Middle frontal gyrus (tissue), 1 donor: ENCODE measurements around the gene PDSS1.
A peak's percentile ranks its signal among the peaks of the same experiment; 100 is the strongest.
"Not testable (repeated sequence)": the region's sequence is repeated elsewhere in the genome, so short reads cannot be mapped to it uniquely, and the experiment has no call there.

Experiments
- DNase-seq: peaks from one replicate; pipeline ENCODE4 v3.0.0-alpha.2; 2015; ENCODE audit warnings: low spot score; ENCODE audit errors: extremely low spot score

The PDSS1 gene

GRCh38 chr10:26697163-26697921 is at the start of gene PDSS1:
Gene PDSS1, plus strand, starts transcription at chr10:26697701. Its CDS starts 11 bp downstream, at chr10:26697712.
- peak; percentile 40 for DNase-seq

- not testable (repeated sequence) for DNase-seq
Observed at GRCh38 chr10:26648245-26648636, 49.3 kb upstream of the PDSS1 start.

- DNase-seq: no peak
Observed at GRCh38 chr10:26650406-26650805, 47.1 kb upstream of the PDSS1 start.

DNA sequence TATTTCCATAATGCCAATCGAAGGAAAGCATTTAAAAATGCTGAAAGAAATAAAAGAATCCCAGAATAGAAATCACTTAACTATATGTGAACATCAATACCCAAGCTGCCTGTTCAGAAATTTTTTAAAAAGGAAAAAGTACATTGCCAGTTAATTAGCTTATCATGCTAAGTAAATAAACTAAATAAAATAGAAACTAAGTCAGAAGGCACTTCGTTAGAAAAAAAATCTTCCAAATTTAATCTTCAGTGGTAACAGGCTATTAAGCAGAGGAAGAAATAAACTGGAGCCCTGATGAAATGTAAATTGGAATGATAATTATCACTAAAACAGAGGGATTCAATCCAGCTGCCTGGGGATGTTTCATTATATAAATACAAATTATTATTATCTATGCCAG is 46.0 kb upstream of the PDSS1 start:
- DNase-seq: not testable (repeated sequence)

- no peak for DNase-seq
Observed at GRCh38 chr10:26653004-26653403, 44.5 kb upstream of the PDSS1 start.

- DNase-seq: no peak
Observed at GRCh38 chr10:26655746-26656145, 41.8 kb upstream of the PDSS1 start.

DNA sequence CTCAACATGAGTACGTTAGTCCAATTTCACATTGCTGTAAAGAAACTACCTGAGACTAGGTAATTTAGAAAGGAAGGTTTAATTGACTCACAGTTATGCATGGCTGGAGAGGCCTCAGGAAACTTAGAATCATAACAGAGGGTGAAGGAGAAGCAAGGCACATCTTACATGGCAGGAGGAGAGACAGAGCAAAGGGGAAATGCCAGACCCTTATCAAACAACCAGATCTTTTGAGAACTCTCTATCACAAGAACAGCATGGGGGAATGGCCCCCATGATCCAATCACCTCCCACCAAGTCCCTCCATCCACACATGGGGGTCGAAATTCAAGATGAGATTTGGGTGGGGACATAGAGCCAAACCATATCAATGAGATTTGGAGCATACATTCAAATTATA is 34.6 kb upstream of the PDSS1 start:
- DNase-seq: no peak

- DNase-seq: no peak
Observed at GRCh38 chr10:26665080-26666048, 32.1 kb upstream of the PDSS1 start.

- no peak for DNase-seq
Observed at GRCh38 chr10:26675873-26676257, 21.6 kb upstream of the PDSS1 start.

GRCh38 chr10:26679588-26679987 is 17.9 kb upstream of the PDSS1 start:
- DNase-seq: no peak

DNA sequence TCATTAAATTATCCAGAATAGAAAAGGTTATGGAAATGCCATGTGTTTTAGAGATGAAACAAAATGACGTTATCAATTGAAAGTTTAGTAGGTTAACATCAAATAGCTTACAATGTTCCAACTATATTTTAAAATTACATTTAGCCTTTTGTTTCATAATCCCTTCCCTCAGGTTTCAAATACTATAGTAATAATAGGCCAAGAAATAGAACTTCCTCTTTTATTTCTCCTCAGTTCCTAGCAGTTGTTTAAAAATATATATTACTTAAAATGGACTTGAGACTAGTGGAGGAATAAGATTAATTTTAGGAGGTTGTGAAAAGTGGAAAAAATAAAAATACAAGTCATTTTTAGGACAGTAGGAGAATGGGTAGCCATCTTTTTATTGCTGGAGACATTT is 16.4 kb upstream of the PDSS1 start:
- no peak for DNase-seq

DNA sequence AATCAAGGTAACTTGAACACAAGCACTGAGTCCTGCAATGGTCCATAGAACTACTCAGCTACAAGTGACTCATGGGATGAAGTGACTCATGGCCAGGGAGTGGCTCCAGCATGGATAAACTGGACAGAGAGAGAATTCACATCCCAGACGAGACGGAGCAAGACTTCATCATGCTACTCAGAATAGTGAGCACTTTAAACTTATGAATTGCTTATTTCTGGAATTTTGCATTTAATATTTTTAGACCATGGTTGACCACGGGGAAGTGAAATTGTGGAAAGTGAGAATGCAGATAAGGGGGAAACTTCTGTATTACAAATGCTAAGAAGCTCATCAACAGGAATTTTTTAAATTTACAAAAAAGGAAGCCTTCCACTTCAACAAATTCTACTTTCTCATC is 15.5 kb upstream of the PDSS1 start:
- DNase-seq: not testable (repeated sequence)

- no peak for DNase-seq
Observed at GRCh38 chr10:26682931-26683330, 14.6 kb upstream of the PDSS1 start.

- not testable (repeated sequence) for DNase-seq
Observed at GRCh38 chr10:26684667-26685264, 12.7 kb upstream of the PDSS1 start.

- DNase-seq: no peak
Observed at GRCh38 chr10:26685441-26685840, 12.1 kb upstream of the PDSS1 start.

GRCh38 chr10:26689399-26689798 is 8.1 kb upstream of the PDSS1 start:
- DNase-seq: no peak

DNA sequence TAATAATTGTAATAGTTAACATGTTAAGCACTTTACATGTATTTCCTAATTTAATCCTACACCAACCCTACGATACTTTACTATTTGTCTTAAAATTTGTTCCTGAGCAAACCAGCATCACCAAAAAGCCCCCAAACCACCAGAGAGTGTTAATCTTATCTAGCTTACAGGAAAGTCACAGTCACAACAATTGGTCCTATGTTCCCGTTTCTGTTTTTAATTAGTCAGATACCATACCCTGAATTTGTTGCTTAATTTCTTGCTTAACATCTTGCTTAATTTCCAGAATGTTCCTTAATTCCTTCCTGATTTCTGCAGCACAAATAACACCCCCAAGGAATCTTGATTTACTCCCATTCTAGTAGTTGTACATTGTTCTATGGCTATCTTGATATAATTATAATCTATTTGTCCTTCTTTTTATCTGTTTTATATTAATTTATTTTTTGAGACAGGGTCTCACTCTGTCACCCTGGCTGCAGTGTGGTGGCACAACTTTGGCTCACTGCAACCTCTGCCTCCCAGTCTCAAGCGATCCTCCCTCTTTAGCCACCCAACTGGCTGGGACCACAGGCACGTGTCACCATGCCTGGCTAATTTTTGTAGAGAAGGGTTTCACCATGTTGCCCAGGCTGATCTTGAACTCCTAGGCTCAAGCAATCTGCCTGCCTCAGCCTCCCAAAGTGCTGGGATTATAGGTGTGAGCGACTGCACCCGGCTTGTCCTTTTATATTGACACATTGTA is 6.6 kb upstream of the PDSS1 start:
- DNase-seq: no peak

DNA sequence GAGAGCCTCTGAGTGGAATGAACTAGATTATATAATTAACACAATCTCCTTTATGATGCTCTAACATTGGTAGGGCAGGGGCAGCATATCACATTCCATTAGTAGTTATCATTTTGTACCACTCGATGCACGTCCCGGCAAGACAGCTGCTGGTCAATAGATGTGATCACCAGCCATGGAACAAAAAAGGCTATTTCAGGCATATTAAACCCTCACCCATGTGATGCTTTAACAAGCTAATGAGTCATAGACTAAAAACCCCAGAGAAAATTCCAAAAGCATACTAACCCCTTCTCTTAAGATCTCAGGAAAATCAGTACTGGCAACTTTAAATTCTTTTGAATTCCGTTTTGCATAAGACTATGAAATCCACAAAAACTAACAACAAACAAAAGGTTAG is 3.0 kb upstream of the PDSS1 start:
- not testable (repeated sequence) for DNase-seq

GRCh38 chr10:26696786-26697162 is 727 bp upstream of the PDSS1 start:
- no peak for DNase-seq

GRCh38 chr10:26697922-26698608 is 564 bp downstream of the PDSS1 start:
- DNase-seq: no peak

DNA sequence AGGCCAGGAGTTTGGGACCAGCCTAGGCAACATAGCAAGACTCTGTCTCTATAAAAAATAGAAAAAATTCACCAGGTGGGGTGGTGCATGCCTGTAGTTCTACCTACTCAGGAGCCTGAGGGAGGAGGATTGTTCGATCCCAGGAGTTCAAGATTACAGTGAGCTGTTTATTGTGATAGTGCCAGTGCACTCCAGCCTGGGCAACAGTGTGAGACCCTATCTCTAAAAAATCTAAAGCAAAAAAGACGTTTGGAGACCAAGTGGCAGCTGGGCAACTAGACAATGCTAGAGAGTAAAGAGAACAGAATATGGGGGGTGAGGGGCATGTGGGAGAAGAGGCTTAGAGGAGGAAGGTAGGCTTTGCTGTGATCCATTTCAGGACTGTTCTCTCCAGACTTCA is 1.4 kb downstream of the PDSS1 start:
- DNase-seq: no peak
